GM21786 (cell line): Measurements from ENCODE around the gene RNGTT.
"Not testable (repeated sequence)": the region's sequence is repeated elsewhere in the genome, so short reads cannot be mapped to it uniquely, and the experiment has no call there.

Experiments used
- ATAC-seq: cut with Tn5 transposase; IDR thresholded peaks from one replicate; pipeline ENCODE4 v1.9.1; 2021; ENCODE audit not compliant: unreplicated experiment

Gene RNGTT

GRCh38 chr6:88825856-88826255 lies 137.6 kb downstream of the RNGTT start:
- no peak for ATAC-seq

- ATAC-seq, result no peak
Observed at GRCh38 chr6:88823998-88824397, 139.4 kb downstream of the RNGTT start.

GRCh38 chr6:88815491-88815890 lies 147.9 kb downstream of the RNGTT start:
- ATAC-seq, result no peak

GRCh38 chr6:88814909-88815308 lies 148.5 kb downstream of the RNGTT start:
- no peak for ATAC-seq

GRCh38 chr6:88813045-88813444 lies 150.4 kb downstream of the RNGTT start:
- no peak for ATAC-seq

GRCh38 chr6:88810701-88811100 lies 152.7 kb downstream of the RNGTT start:
- no peak for ATAC-seq

- ATAC-seq, result no peak
Observed at GRCh38 chr6:88810089-88810488, 153.3 kb downstream of the RNGTT start.

- no peak for ATAC-seq
Observed at GRCh38 chr6:88808381-88808780, 155.0 kb downstream of the RNGTT start.

GRCh38 chr6:88807622-88808021 lies 155.8 kb downstream of the RNGTT start:
- no peak for ATAC-seq

GRCh38 chr6:88806728-88807127 lies 156.7 kb downstream of the RNGTT start:
- ATAC-seq, result no peak

- no peak for ATAC-seq
Observed at GRCh38 chr6:88804701-88805100, 158.7 kb downstream of the RNGTT start.

GRCh38 chr6:88785478-88785877 lies 177.9 kb downstream of the RNGTT start:
- no peak for ATAC-seq

- no peak for ATAC-seq
Observed at GRCh38 chr6:88780714-88781389, 182.6 kb downstream of the RNGTT start.

- ATAC-seq, result no peak
Observed at GRCh38 chr6:88775866-88776571, 187.4 kb downstream of the RNGTT start.

- not testable (repeated sequence) for ATAC-seq
Observed at GRCh38 chr6:88768114-88768513, 195.3 kb downstream of the RNGTT start.

GRCh38 chr6:88764081-88764480 lies 199.3 kb downstream of the RNGTT start:
- no peak for ATAC-seq

- no peak for ATAC-seq
Observed at GRCh38 chr6:88763160-88763559, 200.3 kb downstream of the RNGTT start.

- ATAC-seq, result peak; percentile 64
Observed at GRCh38 chr6:88761237-88762031, 202.0 kb downstream of the RNGTT start.

- ATAC-seq, result no peak
Observed at GRCh38 chr6:88760091-88760490, 203.3 kb downstream of the RNGTT start.

- ATAC-seq, result no peak
Observed at GRCh38 chr6:88750936-88751335, 212.5 kb downstream of the RNGTT start.

- no peak for ATAC-seq
Observed at GRCh38 chr6:88749849-88750248, 213.6 kb downstream of the RNGTT start.

- ATAC-seq, result no peak
Observed at GRCh38 chr6:88748141-88748540, 215.3 kb downstream of the RNGTT start.
